NCI-H2171 (cell line): ENCODE measurements around the gene KXD1.

Source experiments
- DNase-seq: peaks from one replicate; lab custom pipeline; 2025; lab: John Stamatoyannopoulos, UW

KXD1 gene

GRCh38 chr19:18613589-18614234 lies 56.0 kb downstream of the KXD1 start:
- DNase-seq, result no peak

- no peak for DNase-seq
Observed at GRCh38 chr19:18616023-18616422, 58.4 kb downstream of the KXD1 start.

- DNase-seq, result no peak
Observed at GRCh38 chr19:18617562-18617961, 59.9 kb downstream of the KXD1 start.

- no peak for DNase-seq
Observed at GRCh38 chr19:18618236-18618635, 60.6 kb downstream of the KXD1 start.
